RWPE2 (cell line): ENCODE results near the gene MUC20.
"Not testable (repeated sequence)": the region's sequence is repeated elsewhere in the genome, so short reads cannot be mapped to it uniquely, and the experiment has no call there.

Source experiments
- ATAC-seq: fragments of 200-7000 bp; cut with Tn5 transposase; 3 replicates; pipeline ENCODE4 v1.9.1; 2021; ENCODE audit warnings: low read depth
- DNase-seq: peaks from one replicate; pipeline ENCODE4 v3.0.0-alpha.2; 2020; ENCODE audit warnings: low spot score
- H3K27ac ChIP-seq: fragments of 450-650 bp; 2 replicates; pipeline ENCODE4 v1.5.1; 2017; ENCODE audit warnings: mild to moderate bottlenecking; ENCODE audit not compliant: poor library complexity, severe bottlenecking
- H3K27me3 ChIP-seq: fragments of 250-450 bp; sonication (Bioruptor Pico); 2 replicates; pipeline ENCODE4 v1.5.1; 2021; ENCODE audit warnings: mild to moderate bottlenecking, moderate library complexity; ENCODE audit not compliant: insufficient read depth, poor library complexity, severe bottlenecking
- H3K36me3 ChIP-seq: fragments of 250-450 bp; sonication (Bioruptor Pico); 2 replicates; pipeline ENCODE4 v1.5.1; 2020; ENCODE audit warnings: low read depth, mild to moderate bottlenecking, moderate library complexity
- H3K4me1 ChIP-seq: fragments of 250-450 bp; sonication (Bioruptor Pico); 2 replicates; pipeline ENCODE4 v1.5.1; 2021; ENCODE audit warnings: mild to moderate bottlenecking, moderate library complexity; ENCODE audit not compliant: insufficient read depth, poor library complexity, severe bottlenecking
- H3K4me3 ChIP-seq: fragments of 250-450 bp; sonication (Bioruptor Pico); 2 replicates; pipeline ENCODE4 v1.5.1; 2021; ENCODE audit warnings: mild to moderate bottlenecking, moderate library complexity; ENCODE audit not compliant: severe bottlenecking
- H3K9me3 ChIP-seq: fragments of 250-450 bp; sonication (Bioruptor Pico); 2 replicates; pipeline ENCODE4 v1.5.1; 2021; ENCODE audit warnings: mild to moderate bottlenecking, moderate library complexity; ENCODE audit not compliant: severe bottlenecking

Gene MUC20, protein sequence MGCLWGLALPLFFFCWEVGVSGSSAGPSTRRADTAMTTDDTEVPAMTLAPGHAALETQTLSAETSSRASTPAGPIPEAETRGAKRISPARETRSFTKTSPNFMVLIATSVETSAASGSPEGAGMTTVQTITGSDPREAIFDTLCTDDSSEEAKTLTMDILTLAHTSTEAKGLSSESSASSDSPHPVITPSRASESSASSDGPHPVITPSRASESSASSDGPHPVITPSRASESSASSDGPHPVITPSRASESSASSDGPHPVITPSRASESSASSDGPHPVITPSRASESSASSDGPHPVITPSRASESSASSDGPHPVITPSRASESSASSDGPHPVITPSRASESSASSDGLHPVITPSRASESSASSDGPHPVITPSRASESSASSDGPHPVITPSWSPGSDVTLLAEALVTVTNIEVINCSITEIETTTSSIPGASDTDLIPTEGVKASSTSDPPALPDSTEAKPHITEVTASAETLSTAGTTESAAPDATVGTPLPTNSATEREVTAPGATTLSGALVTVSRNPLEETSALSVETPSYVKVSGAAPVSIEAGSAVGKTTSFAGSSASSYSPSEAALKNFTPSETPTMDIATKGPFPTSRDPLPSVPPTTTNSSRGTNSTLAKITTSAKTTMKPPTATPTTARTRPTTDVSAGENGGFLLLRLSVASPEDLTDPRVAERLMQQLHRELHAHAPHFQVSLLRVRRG

GRCh38 chr3:195720831-195721506 lies at the start of gene MUC20:
Gene MUC20 (plus strand): TSS chr3:195720978. CDS start chr3:195721008, 30 bp downstream.
- not testable (repeated sequence) for H3K27ac ChIP-seq, DNase-seq, H3K9me3 ChIP-seq, H3K36me3 ChIP-seq, H3K4me3 ChIP-seq, H3K4me1 ChIP-seq, ATAC-seq
- H3K27me3 ChIP-seq: peaks cover 30% of the 10 kb centered on the region

DNA sequence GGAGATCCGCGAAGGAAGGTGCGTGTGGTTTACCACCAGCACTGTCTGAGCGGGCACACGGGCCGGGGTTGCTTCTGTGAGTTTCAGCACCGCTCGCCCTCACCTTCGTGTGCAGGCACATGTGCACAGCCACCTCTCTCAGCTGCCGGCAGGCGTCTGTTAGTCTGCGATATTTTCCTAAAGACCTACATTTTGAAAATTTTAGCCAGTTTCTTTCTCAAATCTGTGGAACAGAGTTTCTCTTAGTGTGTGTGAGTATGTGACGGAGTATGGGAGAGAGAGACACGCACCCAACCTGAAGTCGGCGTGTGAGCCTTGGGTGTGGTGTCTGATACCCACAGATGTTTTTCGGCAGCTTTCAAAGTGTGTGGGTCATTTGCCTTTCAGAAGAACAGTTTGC lies 49.5 kb upstream of the MUC20 start:
- H3K27me3 ChIP-seq, H3K4me3 ChIP-seq, DNase-seq, H3K9me3 ChIP-seq, H3K27ac ChIP-seq, H3K36me3 ChIP-seq, ATAC-seq, H3K4me1 ChIP-seq: not testable (repeated sequence)

GRCh38 chr3:195673711-195674110 lies 47.1 kb upstream of the MUC20 start:
- not testable (repeated sequence) for ATAC-seq, H3K27me3 ChIP-seq, DNase-seq, H3K4me3 ChIP-seq, H3K4me1 ChIP-seq, H3K36me3 ChIP-seq, H3K27ac ChIP-seq, H3K9me3 ChIP-seq

DNA sequence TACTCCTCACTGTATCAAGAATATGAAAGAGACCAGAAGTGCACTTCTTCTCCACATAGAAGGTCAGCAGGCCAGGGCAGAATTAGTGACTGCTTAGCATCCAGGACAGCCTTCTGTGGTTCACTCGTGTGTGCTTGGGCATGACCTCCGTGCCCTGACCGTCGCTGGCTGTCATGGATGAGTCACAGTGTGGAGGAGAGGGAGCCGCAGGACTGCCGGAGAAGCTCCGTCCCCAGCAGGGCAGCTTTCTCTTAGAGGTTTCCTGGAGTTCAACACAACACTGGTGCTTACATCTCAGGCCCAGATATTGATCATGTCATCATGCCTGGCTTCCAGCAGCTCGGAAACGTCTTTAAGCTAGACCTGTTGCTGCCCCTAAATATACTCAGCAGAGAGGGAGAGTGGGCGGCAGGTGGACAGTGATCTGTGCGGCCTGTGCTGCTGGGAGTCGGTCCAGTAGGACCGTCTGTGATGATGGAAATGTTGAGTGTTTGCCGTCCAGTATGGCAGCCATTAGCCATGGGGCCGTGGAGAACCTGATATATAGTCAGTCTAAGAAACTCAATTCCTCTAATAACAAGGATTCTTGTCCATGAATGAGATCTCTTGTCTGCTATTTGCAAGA lies 42.3 kb upstream of the MUC20 start:
- not testable (repeated sequence) for H3K4me1 ChIP-seq, DNase-seq, ATAC-seq, H3K9me3 ChIP-seq, H3K36me3 ChIP-seq, H3K27ac ChIP-seq, H3K27me3 ChIP-seq, H3K4me3 ChIP-seq

- ATAC-seq, H3K36me3 ChIP-seq: not testable (repeated sequence)
These were observed 40.1 kb upstream of the MUC20 start for GRCh38 chr3:195680690-195681089.

DNA sequence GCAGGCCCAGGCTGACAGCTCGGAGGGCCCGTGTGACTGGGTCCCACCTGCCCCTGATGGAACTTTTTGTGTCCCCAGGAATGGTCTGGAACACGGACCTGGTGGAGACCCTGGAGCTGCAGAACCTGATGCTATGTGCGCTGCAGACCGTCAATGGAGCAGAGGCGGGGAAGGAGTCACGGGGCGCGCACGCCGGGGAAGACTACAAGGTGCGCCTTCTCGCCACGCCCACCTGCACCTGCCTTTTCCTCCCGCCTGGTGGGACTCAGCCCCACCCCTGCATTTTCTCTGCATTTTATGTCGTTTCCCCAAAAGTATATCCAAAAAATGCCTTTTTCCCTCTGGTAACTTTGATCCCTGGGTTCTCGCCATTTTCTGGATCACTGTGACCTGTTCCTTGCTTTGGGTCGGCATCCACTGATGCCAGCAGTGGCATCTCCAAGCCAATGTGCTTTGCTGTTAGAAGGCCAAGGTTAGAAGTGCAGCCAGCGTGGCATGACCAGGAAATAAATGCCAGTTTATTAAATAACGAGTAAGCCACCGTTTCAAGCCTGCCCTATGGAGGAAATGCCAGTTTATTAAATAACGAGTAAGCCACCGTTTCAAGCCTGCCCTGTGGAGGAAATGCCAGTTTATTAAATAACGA lies 39.2 kb upstream of the MUC20 start:
- not testable (repeated sequence) for DNase-seq, H3K4me3 ChIP-seq, H3K36me3 ChIP-seq, H3K4me1 ChIP-seq, H3K27ac ChIP-seq, H3K9me3 ChIP-seq, ATAC-seq, H3K27me3 ChIP-seq

More at GRCh38 chr3:195680690-195681089, 40.1 kb upstream of the MUC20 start:
- not testable (repeated sequence) for DNase-seq, H3K4me1 ChIP-seq, H3K27ac ChIP-seq, H3K9me3 ChIP-seq, H3K27me3 ChIP-seq, H3K4me3 ChIP-seq

DNA sequence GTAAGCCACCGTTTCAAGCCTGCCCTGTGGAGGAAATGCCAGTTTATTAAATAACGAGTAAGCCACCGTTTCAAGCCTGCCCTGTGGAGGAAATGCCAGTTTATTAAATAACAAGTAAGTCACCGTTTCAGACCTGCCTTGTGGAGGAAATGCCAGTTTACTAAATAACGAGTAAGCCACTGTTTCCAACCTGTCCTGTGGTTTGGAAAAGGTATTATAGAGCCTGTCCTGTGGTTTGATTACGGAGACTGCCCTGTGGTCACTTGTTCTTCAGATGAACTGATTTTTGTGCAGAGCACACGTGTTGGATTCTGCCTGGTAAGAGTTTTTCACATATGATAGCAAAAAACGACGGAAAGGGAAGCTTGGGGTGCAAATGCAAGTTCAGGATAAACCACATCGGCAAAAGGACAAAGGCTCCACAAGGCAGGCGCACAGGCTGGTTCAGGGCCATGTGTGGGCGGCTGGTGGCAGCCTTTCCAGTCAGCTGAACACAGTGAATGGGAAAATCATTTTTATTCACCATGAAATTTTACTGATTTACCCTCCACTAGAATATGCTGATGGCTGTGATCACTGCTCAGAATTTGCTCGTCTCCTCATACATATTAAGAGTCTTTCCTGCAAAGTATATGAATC lies 38.6 kb upstream of the MUC20 start:
- not testable (repeated sequence) for H3K27me3 ChIP-seq, H3K36me3 ChIP-seq, H3K9me3 ChIP-seq, H3K4me1 ChIP-seq, ATAC-seq, H3K27ac ChIP-seq, DNase-seq, H3K4me3 ChIP-seq

GRCh38 chr3:195683722-195684526 lies 36.9 kb upstream of the MUC20 start:
- not testable (repeated sequence) for H3K27me3 ChIP-seq, H3K9me3 ChIP-seq, DNase-seq, H3K27ac ChIP-seq, H3K36me3 ChIP-seq, H3K4me1 ChIP-seq, H3K4me3 ChIP-seq
- ATAC-seq: peak; percentile 15; the same call in 1 of the 3 replicates

GRCh38 chr3:195684527-195685257 lies 36.1 kb upstream of the MUC20 start:
- not testable (repeated sequence) for H3K4me1 ChIP-seq, H3K9me3 ChIP-seq, H3K27ac ChIP-seq, DNase-seq, ATAC-seq, H3K27me3 ChIP-seq, H3K4me3 ChIP-seq, H3K36me3 ChIP-seq
